DMS79 treated with DMSO at 0.1 percent for 48 hours (cell line): ENCODE measurements around the gene LRRK1.
"Not testable (repeated sequence)": the region's sequence is repeated elsewhere in the genome, so short reads cannot be mapped to it uniquely, and the experiment has no call there.

ENCODE experiments used
- DNase-seq: peaks from one replicate; lab custom pipeline; 2025; lab: John Stamatoyannopoulos, UW

LRRK1 gene

DNA sequence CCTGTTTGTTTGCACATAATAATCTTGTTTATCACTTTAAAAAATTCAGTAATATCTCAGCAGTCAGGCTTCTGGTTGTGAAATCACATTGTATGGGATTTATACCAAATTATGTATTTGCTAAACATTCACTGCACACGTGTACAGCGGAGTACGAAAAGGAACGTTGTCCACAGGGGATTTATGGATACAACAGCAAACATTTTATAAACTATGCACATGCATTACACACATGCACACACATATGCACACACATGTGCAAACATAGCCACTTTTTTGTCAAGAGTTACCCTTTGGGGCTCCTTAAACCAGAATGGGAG lies 150.5 kb downstream of the LRRK1 start:
- DNase-seq: no peak

DNA sequence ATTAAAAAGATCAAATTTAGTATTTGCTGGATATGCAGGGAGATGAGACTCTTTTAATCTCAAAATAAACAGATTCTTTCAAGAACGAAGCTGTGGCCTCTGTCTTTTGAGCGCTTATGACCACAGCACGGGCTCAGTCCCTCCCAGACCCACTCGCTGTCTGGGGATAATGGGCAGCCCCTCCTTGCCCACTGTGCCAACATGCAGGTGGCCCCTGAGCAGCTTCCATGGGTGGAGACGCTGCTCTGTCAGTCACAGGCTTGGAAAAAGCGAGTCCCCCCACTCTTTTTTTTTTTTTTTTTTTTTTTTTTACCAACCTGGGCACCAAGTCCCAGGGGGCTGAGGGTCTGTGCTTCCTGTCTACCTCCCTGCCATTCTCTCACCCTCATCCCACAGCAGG lies 150.9 kb downstream of the LRRK1 start:
- no peak for DNase-seq

DNA sequence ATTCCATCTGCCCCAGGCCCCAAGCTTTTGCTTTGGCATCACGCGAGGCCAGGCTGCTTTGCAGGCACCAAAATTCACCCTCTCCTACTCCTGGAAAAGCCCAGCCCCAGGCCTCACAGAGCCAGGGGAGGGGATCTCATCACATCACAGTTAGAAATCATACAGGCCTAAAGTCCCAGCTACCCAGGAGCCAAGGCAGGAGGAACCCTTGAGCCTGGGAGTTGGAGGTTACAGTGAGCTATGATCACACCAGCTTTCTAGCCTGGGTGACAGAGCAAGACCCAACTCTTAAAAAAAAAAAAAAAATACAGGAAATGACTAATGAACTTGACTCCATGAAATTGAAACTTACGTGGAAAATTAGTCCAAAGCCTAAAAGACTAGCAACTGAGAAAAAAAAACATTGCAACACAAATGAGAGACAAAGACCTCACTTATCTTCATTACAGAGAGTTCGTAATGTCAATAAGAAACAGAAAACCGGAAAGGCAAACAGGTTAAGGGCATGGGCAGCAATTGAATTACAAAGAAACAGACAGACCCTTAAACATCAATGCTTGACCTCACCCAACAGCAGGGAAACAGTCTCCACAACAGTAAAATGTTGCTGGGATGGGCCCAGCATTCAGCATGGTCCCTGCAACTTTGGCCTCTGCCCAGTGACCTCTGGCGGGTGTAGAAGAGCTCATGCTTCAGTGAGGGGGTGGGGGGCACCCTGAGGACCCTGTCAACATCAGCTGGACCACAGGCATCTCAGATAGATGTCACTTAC lies 151.5 kb downstream of the LRRK1 start:
- no peak for DNase-seq

DNA sequence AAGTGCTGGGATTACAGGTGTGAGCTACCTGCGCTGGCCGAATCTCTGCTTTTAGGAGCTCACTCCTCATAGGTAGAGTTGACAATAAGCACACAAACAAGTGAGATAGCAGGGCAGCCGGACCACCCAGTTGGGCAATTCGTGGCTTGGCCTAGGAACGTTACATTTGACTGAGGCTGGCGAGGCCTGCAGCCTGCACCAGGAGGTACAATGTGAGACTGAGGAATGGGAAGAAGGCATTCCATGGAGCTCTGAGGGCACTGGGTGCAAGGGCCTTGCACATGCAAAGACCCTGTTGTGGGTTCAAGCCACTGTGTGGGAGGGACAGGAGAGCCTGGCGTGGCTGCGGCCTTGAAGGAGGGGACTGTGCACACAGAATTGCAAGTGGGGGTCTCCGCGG lies 152.5 kb downstream of the LRRK1 start:
- no peak for DNase-seq

DNA sequence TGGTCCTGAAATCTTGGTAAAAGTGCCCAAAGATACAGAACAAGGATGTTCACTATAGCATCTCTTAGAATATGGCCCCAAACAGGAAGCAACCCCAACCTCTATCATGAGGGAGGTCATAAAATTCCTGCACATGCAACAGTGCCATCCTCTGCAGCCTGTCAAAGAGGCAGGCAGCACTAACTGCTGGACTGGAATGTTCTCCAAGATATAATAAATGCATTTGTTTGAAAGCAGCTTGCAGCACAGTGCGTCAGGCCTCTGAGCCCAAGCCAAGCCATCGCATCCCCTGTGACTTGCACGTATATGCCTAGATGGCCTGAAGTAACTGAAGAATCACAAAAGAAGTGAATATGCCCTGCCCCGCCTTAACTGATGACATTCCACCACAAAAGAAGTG lies 153.1 kb downstream of the LRRK1 start:
- not testable (repeated sequence) for DNase-seq

DNA sequence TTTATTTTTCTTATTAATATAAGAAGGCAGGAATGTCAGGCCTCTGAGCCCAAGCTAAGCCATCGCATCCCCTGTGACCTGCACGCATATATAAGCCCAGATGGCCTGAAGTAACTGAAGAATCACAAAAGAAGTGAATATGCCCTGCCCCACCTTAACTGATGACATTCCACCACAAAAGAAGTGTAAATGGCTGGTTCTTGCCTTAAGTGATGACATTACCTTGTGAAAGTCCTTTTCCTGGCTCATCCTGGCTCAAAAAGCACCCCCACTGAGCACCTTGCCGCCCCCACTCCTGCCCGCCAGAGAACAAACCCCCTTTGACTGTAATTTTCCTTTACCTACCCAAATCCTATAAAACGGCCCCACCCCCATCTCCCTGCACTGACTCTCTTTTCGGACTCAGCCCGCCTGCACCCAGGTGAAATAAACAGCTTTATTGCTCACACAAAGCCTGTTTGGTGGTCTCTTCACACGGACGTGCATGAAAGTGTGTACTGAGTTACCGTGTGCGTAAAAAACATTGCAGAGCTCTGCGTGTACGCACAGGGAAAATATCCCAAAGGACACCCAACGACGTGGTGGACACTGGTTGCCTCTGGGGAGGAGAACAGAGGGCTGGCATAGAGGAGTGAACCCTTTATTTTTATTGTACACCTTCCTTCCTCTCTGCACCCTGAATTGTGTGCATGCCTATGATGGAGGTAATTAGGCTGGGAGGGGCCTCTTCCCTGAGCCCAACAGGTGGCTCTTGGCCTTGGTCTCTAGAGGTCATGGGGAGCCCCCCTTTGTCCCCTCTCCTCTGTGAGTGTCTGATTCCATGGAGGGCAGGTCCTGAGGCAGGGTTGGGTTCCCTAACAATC lies 158.9 kb downstream of the LRRK1 start:
- DNase-seq: not testable (repeated sequence)

DNA sequence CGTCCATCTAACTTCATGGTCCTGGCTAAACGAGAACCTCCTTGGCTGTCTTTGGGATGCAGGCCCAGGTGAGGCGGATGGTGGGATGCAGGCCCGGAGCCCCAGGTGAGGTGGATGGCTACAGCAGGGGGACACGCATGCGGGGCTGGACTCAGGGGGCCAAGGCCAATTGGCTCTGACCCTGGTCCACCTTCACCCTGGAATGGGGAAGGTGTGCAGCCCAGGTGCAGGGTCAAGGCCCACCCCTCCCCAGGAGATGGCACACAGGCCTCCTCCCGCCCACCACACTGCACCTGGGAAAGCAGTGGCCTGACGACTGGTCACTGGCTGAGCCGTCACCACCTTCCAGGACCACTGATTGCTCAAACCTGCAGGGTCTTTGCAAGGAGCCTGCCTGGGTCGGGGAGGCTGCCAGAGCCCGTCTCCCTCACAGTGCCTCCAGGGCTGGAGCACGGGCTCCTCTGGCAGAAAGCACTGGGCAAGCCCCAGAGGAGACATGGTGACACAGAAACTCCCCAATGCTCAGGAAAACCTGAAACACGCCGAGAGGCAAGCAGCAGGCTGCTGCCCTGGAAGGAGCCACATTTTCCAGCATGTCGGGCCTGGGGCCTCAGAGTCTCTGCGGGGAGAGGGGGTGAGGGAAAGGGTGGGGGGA lies 159.6 kb downstream of the LRRK1 start:
- DNase-seq: no peak

DNA sequence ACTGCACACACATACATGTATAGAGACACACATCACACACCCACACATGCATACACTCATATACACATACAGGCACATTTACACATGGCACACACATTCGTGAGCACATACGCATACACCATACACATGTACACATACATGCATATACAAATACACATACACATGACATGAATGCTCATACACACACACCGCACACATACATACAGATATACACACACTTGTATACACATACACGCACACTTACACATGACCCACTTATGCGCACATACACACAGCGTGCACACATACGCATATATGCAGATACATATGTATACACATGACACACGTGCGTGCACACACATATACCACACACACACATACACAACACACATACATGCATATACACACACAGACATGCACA lies 162.7 kb downstream of the LRRK1 start:
- DNase-seq: no peak

DNA sequence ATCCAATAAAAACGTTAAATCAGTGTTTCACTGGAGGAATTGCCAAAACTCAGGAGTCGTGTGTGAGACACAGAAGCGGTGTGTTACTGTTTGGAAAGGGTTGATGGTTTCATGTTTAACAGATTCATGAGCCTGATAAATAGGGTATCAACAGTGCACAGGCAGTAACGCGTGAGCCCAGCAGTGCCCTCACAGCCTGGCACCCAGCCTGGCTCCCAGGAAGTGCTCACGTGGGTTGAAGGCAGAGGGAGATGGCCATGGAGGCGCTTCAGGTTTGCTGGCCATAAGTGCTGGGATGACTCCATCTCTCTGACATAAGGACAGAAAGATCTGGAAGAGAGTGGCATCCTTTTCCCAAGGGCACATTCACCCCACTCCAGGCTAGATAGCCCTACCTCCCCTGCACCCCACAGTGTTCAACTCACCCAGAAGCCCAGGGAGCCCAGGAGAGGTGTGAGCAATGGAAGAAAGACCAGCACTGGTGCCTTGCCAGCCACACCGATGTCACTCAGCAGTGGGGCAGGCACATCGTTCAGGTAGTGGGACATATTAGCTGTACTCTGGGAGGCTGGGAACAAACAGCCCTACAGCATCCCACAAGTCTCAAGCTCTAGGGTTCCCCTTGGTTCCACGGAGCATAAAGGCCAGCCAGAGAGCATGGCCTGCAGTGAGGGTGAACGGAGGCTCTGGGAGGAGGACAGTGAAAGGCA lies 164.3 kb downstream of the LRRK1 start:
- DNase-seq: no peak

DNA sequence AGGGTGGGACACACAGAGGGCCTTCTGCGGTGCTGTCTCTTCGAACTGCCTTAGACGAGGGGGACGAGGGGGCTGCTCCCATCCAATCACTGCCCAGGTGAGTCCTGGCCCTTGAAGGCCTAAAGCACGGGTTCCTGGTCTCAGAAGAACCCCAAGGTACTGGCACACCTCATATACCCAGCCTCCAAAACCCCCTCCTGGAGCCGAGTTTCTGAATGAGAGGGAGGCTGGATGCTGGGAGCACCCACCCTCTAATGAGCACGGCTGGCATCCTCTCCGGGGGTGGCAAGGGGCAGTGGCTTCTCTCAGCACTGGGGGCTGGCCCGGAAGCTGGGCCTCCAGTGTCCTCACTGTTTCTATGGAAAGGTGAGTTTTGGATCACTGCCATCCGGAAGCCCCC lies 165.6 kb downstream of the LRRK1 start:
- DNase-seq: no peak

DNA sequence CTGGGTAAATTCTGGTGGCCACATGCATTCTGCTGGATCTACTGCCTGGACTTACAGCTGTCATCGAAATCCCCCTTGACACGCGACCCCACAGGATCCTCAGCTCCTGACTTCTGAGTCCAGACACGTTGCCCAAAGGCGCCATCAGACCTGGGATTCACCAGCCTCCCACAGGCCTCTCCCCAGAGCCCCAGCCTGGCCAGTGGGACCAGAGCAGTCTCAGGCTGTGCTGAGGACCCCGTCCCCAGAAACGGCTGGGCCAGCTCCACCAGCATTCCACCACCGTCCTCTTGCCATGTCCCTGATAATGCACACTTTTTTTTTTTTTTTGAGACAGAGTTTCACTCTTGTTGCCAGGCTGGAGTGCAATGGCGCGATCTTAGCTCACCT lies 166.1 kb downstream of the LRRK1 start:
- no peak for DNase-seq

DNA sequence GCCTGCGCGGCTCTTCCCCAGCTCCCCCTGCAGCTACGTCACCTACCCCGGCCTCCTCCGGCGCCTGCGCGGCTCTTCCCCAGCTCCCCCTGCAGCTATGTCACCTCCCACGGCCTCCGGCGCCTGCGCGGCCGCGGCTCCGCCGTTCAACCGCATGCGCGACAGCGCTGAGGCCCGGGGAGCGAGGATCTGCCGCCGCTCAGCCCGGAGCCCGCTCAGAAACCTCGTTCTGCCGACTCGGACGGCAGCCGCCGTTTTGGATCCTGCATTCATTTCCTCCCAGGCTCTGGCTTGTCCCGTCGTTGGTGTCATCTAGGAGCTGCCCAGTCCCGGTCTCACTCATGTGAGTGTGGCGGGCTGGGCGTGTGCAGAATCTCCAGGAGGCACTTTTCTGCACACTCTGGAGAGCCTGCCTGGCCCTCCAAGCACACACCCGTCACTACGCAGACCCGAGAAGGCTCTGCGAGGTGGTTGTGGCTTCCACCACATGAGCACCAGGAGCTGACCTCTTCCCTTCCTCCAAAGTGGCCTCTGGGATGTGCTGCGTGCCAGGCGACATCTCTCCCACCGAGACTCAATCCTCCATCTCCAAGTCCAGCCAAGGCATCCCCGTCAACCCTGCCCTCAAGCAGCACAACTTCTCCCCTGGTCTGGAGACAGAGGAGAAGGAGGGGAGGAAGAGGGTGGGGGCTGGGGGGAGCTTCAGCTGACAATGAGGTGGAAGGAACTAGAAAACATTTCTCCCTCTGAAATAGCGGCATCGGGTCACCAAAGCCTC lies 167.4 kb downstream of the LRRK1 start:
- DNase-seq: no peak

DNA sequence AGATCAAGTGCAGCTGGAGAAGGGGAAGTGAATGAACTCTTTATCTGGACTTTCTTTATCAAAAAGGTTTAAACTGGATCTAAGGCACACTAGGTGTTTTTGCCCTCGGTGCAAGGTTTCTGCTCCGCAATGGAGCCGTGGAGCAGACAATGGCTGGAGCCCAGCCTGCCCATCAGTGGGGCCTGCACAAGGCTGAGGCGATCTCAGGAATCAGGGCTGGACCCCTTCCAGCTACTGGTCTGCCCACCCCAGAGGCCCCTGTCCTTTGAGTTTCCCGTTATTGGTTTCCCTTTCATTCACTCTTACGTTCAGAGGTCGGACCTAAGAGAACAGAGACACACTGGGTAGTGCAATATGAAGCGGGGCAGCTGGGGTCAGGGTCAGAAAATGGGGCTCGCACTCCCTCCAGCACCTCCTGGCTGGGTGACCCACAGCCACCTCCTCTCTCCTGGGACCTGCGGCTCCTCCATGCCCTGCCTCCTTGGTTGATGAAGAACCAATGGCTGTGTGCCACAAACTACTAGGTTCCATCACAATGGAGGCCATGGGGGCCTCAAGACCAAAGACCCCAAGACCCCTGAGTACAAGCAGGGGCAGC lies 168.1 kb downstream of the LRRK1 start:
- no peak for DNase-seq

DNA sequence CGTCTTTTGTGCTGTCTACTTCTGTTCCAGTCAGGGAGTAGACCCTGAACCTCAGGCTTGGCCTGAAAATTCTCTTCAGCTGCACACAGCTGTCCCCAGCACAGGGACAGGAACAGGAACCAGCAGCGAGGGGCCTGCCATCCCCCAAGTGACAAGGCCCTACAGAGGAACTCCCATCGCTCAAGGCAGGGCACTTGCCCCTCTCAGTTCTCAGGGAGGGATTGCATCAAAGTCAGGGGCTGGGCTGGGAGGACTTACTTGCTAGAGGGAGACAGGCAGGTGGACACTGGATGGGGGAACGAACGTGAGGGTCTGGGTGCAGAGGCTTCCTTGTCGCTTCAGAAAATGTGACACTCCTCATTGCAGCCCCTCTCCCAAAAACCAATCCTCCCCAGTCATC lies 169.1 kb downstream of the LRRK1 start:
- no peak for DNase-seq

DNA sequence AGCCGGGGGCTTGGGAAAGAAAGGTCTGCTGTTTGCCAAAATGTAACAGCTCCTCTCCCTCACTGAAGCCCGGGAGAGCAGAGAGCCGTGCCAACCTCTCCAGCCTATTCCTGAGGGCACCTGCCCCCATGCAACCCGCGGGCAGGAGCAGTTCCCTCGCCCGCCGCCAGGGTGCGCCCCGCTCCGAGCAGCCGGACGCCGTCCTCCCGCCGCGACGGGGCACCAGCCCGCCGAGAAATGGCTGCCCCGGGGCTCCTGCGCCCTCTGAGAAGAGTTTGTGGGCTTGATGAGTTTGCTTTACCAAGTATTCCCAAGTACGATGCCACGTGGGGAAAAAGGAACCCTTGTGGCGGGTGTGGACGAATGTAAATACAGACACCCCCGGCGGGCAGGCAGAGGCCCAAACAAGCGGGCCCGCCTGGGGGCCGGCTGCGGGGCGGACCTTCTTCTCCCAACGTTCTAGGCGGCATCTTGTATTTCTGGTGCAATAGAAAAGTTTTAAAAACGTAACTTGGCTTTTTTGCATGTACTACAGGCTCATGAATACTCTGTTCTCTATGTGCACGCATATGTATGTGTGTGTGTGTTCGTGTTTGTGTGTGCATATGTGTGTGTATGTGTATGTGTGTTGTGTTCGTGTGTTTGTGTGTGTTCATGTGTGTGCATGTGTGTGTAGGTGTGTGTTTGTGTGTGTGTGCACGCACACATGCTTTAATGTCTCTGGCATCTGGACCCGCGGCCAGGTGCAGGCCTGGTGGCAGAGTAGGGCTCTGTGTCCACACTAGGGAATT lies 169.8 kb downstream of the LRRK1 start:
- no peak for DNase-seq

DNA sequence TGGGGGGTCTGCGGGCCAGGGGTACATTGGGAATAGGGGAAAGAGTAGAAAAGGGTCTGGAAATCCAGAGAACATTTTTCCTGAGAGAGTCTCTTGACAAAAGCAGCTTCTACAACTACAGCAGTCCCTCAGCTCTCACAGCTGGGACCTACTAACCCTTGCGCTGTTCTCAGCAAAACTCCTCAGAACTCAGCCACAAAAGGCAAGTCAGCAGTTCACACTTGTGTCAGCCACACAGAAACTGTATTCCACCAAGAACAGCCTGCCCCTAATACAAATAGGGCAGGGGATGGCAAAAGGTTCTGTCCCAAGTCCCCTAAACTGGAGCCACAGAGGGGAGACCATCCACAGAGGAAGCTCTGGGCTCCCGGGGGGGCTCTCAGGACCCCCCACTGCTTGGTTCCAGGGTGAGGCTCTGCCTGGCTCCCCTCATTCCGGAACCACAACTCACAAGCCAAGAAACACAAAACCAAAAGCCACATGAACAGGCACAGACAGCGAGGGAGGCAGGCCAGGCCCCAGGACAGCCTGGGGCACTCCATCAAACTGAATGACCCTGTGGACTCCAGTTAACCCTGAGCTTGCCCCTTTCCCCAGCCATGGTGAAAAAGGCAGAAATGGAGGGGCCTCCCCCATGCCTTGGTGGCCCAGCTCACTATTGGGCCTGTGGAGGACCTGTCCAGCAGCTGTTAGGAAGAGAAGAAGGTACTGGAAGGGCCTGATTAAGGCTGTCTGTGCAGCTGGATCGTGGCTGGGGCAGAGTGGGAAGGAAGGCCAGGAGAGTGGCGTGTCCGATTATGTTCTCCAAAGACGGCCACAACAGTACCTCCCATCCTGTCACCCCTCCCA lies 170.6 kb downstream of the LRRK1 start:
- no peak for DNase-seq

DNA sequence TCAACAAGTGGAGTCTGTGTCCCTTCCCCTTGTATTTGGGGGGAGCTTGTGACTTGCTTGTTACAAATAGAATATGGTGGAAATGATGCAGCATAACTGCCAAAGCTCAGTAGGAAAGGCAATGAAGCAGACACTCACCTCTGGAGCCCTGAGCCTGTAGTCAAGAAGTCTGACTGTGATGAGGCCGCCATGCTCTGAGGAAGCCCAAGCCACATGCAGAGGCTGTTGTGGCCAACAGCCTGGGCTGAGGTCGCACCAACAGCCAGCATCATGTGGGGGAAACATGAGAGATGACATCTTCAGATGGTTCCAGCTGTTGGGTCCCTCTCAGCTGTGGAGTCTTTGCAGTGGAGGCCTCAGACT lies 171.3 kb downstream of the LRRK1 start:
- no peak for DNase-seq

DNA sequence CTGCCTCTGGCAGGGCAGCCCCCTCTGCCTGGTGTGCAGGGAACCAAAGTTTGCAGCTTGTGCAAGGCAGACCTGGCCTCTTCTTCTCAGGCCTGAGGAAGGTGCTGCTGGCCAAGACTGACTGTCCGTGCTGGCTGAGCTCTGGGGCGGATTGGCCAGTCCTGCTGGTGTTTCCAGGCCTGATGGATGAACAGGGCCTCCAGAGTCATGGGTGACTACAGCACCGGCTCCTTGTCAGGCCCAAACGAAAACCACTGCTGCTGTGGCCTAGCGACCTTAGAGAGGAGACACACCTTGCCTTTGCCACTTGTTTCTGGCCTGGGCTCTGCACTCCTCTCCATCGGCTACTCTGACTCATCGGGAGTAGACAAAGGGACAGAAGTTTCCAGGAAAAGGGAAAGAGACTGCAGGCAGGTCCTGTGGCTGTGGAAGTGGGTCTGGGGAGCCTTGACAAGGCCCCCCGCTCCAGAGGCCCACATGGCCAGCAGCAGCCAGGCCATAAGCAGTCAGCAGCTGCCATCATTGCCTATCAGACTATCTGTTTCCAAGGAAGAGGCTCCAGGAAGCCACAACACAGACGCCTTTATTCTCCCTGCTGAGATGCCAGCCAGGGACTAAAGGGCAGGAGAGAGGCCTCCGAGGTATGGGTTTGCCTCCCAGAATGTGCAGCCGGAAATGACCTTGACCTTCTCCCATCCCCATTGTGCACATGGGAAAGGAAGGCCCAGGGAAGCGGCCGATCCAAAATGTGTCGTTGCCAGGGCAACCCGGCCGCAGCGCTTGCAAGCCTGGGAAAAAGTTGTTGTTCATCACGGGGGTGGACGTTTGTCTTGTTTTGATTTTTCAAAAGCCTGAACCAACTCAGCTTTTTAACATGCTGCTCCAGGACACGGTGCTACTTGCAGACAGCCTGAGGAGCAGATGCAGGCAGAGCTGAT lies 172.2 kb downstream of the LRRK1 start:
- DNase-seq: no peak
